ENCODE results near the gene TIFAB. TPM values are rescaled to one million over a fixed set of nuclear protein-coding genes. Genes with fewer than 3 reads are reported as not detected.

The TIFAB gene
- polyA plus RNA-seq, 1 donor: 0.23 TPM

- DNase-seq (ENCODE audit: low read depth): no peak
Observed at GRCh38 chr5:135442431-135443160, 9.6 kb downstream of the TIFAB start.

GRCh38 chr5:135441919-135442318, 10.2 kb downstream of the TIFAB start:
- DNase-seq (ENCODE audit: low read depth): no peak

DNA sequence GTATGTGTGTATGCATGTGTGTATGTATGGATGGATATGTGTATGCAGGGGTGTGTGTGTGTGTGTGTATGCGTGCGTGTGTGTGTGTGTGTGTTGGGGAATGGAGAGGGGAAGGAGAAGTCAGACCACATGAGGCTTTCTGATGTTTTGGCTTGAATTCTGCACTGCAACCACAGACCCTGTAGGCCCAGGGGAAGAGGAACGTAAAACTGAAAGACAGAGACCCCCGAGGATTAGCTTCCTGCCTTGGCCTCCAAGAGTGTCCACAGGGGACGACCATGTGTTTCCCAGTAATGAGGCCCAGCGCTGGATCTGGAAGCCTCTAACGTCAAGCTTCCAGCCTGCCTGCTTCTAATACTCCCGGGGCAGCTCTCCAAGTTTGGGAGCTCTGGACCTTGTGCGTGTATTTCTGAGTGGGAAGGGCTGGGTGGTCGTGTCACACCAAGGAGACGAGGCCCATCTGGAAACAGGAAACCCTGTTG, 10.8 kb downstream of the TIFAB start:
- DNase-seq (ENCODE audit: low read depth): no peak

- no peak for DNase-seq (ENCODE audit: low read depth)
Observed at GRCh38 chr5:135440916-135441315, 11.2 kb downstream of the TIFAB start.

- DNase-seq (ENCODE audit: low read depth): no peak
Observed at GRCh38 chr5:135439231-135440205, 12.6 kb downstream of the TIFAB start.

DNA sequence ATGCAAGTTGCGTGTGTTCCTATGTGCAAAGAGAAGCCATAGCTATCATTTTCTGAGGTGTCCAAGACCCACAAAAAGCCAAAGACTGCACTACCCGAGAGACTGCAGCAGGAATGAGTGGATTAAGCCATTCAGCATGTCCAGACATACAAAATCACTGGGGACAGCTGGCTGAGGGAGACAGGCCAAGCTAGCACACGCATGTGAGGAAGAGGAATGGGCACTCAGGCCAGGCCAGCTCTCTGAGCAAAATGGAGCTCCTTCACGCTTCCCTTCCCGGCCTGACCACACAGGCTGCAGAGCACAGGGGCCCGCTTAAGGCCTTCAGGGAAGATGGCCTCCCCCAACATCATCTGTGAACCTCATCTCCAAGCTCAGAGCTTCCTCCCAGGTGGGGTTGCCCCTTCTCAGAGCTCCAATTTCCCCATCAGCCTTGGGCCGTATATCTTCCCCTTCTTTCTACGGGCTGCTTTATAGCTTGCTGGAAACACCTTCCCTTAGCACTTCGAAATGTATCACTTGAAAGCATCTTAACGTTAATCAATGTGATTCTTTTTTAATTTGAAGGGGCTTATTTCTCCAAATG, 13.4 kb downstream of the TIFAB start:
- DNase-seq (ENCODE audit: low read depth): no peak

DNA sequence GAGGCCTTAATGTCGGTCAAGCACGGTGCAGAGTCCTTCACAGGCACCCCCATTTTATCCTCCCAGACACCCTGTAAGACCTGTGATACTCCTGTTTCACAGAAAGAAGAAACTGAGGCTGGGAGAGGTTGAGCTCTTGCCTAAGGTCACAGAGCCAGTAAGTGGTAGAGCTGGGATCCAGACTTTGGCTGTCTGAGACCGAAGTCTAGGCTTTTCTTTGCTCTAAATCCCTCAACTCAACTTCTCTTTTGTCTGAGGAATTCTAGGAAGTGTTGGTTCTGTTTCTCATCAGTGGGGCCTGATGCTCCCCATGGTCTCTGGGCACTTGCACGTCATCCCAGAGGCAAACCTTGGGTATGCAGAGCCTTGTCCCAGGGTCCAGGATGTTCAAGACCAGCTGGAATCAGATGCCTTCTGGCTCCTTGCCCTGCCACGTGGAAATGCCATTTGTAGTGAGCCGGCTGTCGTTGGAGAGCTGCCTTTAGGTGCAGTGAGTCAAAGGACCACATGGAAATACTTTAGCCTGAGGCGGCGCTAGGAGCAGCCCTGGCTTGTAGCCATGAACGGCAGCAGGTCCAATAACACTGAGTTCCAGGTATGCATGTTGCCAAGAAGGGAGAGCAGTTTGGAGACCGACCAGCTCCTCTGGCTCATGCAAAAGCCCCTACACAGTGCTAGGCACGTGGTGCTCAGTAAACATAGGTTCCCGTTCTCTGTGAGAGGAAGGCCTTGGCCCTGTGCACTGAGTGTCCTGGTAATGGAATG, 14.2 kb downstream of the TIFAB start:
- DNase-seq (ENCODE audit: low read depth): no peak

- no peak for DNase-seq (ENCODE audit: low read depth)
Observed at GRCh38 chr5:135437422-135437795, 14.7 kb downstream of the TIFAB start.

DNA sequence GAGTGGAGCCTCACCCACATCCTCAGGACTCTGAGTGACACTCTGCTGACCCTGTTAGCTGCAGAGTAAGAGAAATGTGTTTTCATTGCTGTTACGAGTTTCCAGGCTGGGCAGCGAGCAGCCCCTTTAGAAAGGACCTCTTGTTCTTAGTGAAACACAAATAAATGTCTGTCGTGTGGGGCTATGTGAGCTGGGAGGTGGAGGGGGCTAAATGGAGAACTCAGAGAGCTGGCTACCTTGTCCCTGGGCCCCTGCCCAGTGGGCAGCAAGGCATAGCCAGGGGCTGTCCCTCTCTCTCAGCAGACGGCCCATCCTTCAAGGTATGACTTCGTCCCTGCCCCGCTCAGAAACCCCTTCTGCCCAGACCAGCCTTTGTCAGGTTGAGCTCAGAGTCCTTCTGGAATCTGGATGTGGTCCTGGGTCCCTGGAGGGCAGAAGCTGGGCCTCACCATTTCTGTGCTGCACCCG, 15.2 kb downstream of the TIFAB start:
- DNase-seq (ENCODE audit: low read depth): no peak

DNA sequence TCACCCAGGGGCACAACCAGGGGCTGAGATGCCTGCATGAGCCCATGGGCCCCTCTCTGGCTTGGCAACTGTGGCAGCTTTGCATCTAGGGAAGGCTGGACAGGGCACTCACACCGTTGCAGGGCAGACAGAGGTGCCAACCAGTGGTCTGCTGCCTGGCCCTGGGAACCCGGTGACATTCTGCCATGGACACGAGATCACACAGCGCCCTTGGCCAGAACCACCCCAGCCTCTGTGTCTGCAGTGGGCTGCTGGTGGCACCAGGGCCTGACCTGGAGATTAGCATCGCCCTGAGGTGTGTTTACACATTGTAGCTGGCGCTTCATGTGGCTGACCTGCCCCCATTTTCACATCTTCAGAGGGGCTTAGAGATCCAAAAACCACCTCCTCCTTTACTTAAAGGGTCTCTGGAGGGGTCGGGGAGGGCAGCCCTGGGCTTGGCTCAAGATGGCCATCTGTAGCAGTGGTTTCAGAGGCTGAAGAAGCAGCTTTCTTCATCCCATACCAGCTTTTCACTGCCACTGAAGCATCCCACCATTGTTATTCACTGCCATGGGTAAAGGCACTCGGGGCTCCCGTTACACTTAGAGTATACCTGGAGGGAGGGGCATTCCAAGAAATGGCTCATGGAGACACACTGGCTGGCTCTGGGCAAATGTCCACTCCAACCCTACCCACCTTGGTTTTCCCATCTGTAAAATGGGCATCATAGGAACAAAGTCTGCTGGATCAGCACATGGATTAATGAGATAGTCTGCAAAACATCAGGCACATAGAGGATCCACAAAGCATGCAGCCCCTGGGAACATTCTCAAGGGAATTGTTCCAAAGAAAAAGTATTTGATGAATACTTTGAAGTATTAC, 16.5 kb downstream of the TIFAB start:
- no peak for DNase-seq (ENCODE audit: low read depth)

GRCh38 chr5:135434591-135435466, 17.3 kb downstream of the TIFAB start:
- no peak for DNase-seq (ENCODE audit: low read depth)

DNA sequence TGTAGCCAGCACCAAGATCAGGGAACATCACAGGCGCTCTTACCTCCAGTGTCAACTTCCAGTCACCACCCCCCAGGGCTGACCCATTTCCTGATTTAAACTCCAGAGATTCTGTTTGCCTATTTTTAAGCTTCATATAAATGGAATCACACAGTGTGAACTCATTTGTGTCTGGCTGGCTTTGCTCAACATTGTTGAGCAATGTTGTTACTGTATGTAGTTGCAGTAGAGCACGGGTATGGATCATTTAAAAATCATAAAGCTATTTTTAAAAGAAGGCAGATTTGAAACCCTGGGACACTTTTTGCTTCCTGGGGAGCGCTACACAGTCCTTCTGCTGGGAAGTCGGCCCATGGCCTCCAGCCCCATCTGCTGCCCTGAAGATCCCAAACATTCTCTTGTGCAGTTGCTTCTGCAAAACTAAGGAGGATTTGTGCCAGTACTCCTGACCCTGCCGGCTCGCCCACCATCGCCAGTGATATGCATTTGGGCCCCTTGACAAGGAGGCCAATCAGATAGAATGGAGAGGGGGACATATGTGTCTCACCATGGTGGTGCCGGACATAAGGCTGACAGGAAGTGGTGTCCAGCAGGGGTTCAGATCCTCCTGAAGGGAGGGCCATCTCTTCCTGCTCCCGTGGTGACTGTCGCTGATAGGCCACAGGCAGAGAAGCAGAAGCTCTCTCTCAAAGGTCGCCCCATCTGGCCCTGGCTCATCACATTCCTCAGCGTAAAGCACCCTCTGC, 18.3 kb downstream of the TIFAB start:
- no peak for DNase-seq (ENCODE audit: low read depth)

DNA sequence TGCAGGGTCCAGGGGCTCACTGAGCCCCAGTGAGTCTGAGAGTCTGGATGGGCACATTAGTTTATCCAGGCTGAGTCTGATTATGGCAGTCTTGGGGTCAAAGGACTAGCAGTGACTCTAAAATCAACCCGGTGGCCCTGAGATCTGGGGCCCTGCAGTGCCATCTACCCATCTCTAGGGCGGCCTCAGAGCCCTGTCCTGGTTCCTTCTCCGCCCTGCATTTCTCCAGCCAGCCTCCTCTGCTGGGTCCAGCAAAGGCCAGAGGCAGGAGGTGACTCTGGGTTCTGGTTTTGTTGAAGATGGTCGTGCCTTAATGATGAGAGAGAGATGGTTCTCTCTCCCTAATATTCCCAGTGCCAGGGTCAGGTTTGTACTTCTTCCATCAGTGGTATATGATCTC, 20.0 kb downstream of the TIFAB start:
- DNase-seq (ENCODE audit: low read depth): no peak

DNA sequence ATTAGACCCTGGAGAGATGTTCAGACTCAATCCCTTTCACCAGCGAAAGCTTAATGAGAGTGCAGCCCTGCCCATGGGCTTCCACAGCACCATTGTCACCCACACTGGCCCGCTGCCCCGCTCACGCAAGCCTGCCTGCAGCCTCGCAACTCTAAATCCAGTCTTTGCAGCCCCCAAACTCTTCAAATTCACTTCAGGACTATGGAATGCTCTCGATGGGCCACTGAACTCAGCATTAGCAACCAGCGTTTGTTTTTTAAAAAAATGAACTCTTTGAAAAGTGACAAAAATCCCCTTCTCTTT, 22.1 kb downstream of the TIFAB start:
- no peak for DNase-seq (ENCODE audit: low read depth)

GRCh38 chr5:135429301-135430134, 22.6 kb downstream of the TIFAB start:
- DNase-seq (ENCODE audit: low read depth): no peak

GRCh38 chr5:135428586-135428985, 23.6 kb downstream of the TIFAB start:
- no peak for DNase-seq (ENCODE audit: low read depth)

- no peak for DNase-seq (ENCODE audit: low read depth)
Observed at GRCh38 chr5:135426102-135427082, 25.8 kb downstream of the TIFAB start.
